H1 (cell line): ENCODE data around the gene OVOL3. TPM values are rescaled to one million over a fixed set of nuclear protein-coding genes. Genes with fewer than 3 reads are reported as not detected.

Source experiments
- CBX5 ChIP-seq: fragments of 300-800, 300-1000 bp; sonication (generic); IDR thresholded peaks from 2 replicates; pipeline ENCODE4 v1.7.1; 2016; ENCODE audit warnings: antibody characterized with exemption, low read length, low read depth
- CEBPB ChIP-seq: IDR thresholded peaks from 2 replicates; pipeline ENCODE4 v1.6.1; 2012; ENCODE audit warnings: low read depth, low read length
- CHD2 ChIP-seq: IDR thresholded peaks from 2 replicates; pipeline ENCODE4 v1.6.1; 2012; ENCODE audit warnings: low read length, improper control_type of control experiment
- EGR1 ChIP-seq: IDR thresholded peaks from 2 replicates; pipeline ENCODE4 v1.6.1; 2011; ENCODE audit warnings: low read depth, low read length, borderline replicate concordance
- RFX5 ChIP-seq: IDR thresholded peaks from 2 replicates; pipeline ENCODE4 v1.6.1; 2011; ENCODE audit warnings: low read depth, low read length, improper control_type of control experiment, borderline replicate concordance
- SIRT6 ChIP-seq: IDR thresholded peaks from one replicate; pipeline ENCODE4 v1.7.1; 2012; ENCODE audit warnings: low read length, inconsistent platforms
- TBP ChIP-seq: IDR thresholded peaks from 2 replicates; pipeline ENCODE4 v1.6.1; 2011; ENCODE audit warnings: low read depth, low read length, improper control_type of control experiment
- polyA plus RNA-seq, 7 experiments: library from polyadenylated mRNA; depleted of rRNA in 3 of 7; stranded (reverse) in 5 of 7; unstranded in 2 of 7; fragments of >200 nt in 5 of 7; fragments of 200-250 nt in 2 of 7; gene quantifications; 1 replicate in 5 of 7; 2 replicates in 1 of 7; 4 replicates in 1 of 7; pipeline versions ENCODE4 v1.2.1 to v1.2.3, GENCODE V29; 2011 to 2013; ENCODE audit warnings: missing spikeins in 2 of 7, mixed read lengths in 2 of 7
- total RNA-seq: library from RNA; stranded (reverse); fragmentation: NEBNext Ultra II Directional; extraction: Animal tissue kit (Norgen Biotek cat#: 25700); gene quantifications from 2 replicates; pipeline ENCODE4 v1.2.1, GENCODE V29; 2021
- TF ChIP-seq, protein P1 (sequence below): fragments of 300-600 bp; sonication (generic); IDR thresholded peaks from 2 replicates; pipeline ENCODE4 v1.7.1; 2012; ENCODE audit warnings: low read length, moderate library complexity, mild to moderate bottlenecking, inconsistent platforms; ENCODE audit not compliant: insufficient replicate concordance

Gene OVOL3
- total and polyA plus RNA-seq, 2 of the 8 experiments (the other 6 are each of a cell fraction or from before 2014, with no cell fraction given), result 0.45 TPM; not detected in 1

DNA sequence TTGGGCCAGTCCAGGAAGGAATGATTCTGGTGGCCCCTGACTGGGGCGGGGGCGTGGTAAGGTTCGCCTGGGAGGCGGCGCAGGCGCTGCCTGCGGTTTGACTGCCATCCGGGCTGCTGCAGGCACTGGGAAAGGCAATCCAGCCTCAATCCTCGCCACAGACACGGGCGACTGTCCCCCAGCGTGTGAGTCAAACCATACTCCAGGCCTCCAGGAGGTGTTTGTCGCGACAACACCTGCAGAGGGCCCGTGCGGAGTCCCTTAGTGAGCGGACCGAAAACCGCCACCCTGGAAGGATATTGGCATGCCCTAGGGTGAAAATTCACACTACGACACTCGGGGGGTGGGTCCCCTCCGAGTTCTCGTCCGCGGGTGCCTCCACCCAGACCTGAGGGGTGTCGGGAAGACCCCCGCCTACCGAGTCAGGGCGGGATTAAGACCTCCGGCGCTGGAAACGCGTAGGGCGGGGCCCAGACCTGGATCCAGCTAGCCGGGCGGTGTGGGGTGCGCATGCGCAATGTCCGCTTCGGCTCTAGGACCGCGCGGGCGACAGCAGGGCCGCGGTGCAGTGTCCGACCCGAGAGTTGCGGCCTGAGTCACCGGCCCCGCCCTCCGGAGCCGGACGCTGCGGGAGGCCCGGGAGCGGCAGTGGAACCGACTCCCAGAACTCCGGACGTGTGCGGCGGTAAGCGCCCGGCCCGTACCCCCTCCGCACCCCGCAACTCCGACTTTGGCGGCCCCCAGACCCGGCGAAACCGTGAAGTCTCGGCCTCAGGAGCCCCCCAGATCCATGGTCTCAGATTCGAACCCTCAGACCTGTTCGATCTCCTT, 28.7 kb downstream of the OVOL3 start, which contains the start of gene CAPNS1 (continued):
- TF ChIP-seq, protein P1, sequence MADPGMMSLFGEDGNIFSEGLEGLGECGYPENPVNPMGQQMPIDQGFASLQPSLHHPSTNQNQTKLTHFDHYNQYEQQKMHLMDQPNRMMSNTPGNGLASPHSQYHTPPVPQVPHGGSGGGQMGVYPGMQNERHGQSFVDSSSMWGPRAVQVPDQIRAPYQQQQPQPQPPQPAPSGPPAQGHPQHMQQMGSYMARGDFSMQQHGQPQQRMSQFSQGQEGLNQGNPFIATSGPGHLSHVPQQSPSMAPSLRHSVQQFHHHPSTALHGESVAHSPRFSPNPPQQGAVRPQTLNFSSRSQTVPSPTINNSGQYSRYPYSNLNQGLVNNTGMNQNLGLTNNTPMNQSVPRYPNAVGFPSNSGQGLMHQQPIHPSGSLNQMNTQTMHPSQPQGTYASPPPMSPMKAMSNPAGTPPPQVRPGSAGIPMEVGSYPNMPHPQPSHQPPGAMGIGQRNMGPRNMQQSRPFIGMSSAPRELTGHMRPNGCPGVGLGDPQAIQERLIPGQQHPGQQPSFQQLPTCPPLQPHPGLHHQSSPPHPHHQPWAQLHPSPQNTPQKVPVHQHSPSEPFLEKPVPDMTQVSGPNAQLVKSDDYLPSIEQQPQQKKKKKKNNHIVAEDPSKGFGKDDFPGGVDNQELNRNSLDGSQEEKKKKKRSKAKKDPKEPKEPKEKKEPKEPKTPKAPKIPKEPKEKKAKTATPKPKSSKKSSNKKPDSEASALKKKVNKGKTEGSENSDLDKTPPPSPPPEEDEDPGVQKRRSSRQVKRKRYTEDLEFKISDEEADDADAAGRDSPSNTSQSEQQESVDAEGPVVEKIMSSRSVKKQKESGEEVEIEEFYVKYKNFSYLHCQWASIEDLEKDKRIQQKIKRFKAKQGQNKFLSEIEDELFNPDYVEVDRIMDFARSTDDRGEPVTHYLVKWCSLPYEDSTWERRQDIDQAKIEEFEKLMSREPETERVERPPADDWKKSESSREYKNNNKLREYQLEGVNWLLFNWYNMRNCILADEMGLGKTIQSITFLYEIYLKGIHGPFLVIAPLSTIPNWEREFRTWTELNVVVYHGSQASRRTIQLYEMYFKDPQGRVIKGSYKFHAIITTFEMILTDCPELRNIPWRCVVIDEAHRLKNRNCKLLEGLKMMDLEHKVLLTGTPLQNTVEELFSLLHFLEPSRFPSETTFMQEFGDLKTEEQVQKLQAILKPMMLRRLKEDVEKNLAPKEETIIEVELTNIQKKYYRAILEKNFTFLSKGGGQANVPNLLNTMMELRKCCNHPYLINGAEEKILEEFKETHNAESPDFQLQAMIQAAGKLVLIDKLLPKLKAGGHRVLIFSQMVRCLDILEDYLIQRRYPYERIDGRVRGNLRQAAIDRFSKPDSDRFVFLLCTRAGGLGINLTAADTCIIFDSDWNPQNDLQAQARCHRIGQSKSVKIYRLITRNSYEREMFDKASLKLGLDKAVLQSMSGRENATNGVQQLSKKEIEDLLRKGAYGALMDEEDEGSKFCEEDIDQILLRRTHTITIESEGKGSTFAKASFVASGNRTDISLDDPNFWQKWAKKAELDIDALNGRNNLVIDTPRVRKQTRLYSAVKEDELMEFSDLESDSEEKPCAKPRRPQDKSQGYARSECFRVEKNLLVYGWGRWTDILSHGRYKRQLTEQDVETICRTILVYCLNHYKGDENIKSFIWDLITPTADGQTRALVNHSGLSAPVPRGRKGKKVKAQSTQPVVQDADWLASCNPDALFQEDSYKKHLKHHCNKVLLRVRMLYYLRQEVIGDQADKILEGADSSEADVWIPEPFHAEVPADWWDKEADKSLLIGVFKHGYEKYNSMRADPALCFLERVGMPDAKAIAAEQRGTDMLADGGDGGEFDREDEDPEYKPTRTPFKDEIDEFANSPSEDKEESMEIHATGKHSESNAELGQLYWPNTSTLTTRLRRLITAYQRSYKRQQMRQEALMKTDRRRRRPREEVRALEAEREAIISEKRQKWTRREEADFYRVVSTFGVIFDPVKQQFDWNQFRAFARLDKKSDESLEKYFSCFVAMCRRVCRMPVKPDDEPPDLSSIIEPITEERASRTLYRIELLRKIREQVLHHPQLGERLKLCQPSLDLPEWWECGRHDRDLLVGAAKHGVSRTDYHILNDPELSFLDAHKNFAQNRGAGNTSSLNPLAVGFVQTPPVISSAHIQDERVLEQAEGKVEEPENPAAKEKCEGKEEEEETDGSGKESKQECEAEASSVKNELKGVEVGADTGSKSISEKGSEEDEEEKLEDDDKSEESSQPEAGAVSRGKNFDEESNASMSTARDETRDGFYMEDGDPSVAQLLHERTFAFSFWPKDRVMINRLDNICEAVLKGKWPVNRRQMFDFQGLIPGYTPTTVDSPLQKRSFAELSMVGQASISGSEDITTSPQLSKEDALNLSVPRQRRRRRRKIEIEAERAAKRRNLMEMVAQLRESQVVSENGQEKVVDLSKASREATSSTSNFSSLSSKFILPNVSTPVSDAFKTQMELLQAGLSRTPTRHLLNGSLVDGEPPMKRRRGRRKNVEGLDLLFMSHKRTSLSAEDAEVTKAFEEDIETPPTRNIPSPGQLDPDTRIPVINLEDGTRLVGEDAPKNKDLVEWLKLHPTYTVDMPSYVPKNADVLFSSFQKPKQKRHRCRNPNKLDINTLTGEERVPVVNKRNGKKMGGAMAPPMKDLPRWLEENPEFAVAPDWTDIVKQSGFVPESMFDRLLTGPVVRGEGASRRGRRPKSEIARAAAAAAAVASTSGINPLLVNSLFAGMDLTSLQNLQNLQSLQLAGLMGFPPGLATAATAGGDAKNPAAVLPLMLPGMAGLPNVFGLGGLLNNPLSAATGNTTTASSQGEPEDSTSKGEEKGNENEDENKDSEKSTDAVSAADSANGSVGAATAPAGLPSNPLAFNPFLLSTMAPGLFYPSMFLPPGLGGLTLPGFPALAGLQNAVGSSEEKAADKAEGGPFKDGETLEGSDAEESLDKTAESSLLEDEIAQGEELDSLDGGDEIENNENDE, result no peak
- TF ChIP-seq RFX5, result no peak
- TF ChIP-seq CEBPB, result no peak
- TF ChIP-seq SIRT6, result no peak
- TF ChIP-seq CHD2, result no peak; the same call in 1 of the 2 replicates
- TF ChIP-seq EGR1, result peak; percentile 65
- no peak for TF ChIP-seq CBX5
- TF ChIP-seq TBP, result no peak
